HL-60 (cell line): Measurements from ENCODE around the gene BMP6.

ENCODE experiments used
- CTCF ChIP-seq: IDR thresholded peaks from one replicate; pipeline ENCODE4 v1.5.1; 2011; ENCODE audit warnings: low read length, control low read depth, inconsistent platforms; ENCODE audit not compliant: insufficient read depth
- TF ChIP-seq, protein P1 (sequence below): IDR thresholded peaks from 2 replicates; pipeline ENCODE4 v1.6.1; 2012; ENCODE audit warnings: low read depth; ENCODE audit not compliant: insufficient replicate concordance

- no peak for TF ChIP-seq CTCF
- TF ChIP-seq, protein P1, sequence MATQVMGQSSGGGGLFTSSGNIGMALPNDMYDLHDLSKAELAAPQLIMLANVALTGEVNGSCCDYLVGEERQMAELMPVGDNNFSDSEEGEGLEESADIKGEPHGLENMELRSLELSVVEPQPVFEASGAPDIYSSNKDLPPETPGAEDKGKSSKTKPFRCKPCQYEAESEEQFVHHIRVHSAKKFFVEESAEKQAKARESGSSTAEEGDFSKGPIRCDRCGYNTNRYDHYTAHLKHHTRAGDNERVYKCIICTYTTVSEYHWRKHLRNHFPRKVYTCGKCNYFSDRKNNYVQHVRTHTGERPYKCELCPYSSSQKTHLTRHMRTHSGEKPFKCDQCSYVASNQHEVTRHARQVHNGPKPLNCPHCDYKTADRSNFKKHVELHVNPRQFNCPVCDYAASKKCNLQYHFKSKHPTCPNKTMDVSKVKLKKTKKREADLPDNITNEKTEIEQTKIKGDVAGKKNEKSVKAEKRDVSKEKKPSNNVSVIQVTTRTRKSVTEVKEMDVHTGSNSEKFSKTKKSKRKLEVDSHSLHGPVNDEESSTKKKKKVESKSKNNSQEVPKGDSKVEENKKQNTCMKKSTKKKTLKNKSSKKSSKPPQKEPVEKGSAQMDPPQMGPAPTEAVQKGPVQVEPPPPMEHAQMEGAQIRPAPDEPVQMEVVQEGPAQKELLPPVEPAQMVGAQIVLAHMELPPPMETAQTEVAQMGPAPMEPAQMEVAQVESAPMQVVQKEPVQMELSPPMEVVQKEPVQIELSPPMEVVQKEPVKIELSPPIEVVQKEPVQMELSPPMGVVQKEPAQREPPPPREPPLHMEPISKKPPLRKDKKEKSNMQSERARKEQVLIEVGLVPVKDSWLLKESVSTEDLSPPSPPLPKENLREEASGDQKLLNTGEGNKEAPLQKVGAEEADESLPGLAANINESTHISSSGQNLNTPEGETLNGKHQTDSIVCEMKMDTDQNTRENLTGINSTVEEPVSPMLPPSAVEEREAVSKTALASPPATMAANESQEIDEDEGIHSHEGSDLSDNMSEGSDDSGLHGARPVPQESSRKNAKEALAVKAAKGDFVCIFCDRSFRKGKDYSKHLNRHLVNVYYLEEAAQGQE, result no peak
These were observed 71.5 kb downstream of the BMP6 start for GRCh38 chr6:7797386-7797785.
